ENCODE results near the gene SNN.

Gene SNN

GRCh38 chr16:11637320-11637719, 30.9 kb upstream of the SNN start:
- TF ChIP-seq POLR2AphosphoS5 (IDR thresholded peaks at IDR 0.05; ENCODE audit: low read depth, low read length) (no peak), TAF1 (IDR thresholded peaks at IDR 0.05; ENCODE audit: borderline replicate concordance, low read depth, low read length) (no peak), POLR2A (IDR thresholded peaks at IDR 0.05; ENCODE audit: low read depth, low read length) (no peak)
- DNase-seq (ENCODE audit: insufficient read length) (no peak), FAIRE-seq (no peak)

- FAIRE-seq = no peak
- no peak for DNase-seq (ENCODE audit: insufficient read length)
Observed at GRCh38 chr16:11638140-11638539, 30.1 kb upstream of the SNN start.

GRCh38 chr16:11639008-11639562, 29.2 kb upstream of the SNN start:
- FAIRE-seq (no peak), DNase-seq (ENCODE audit: insufficient read length) (no peak)
- TF ChIP-seq POLR2AphosphoS5 (IDR thresholded peaks at IDR 0.05; ENCODE audit: low read depth, low read length) (no peak), TAF1 (IDR thresholded peaks at IDR 0.05; ENCODE audit: borderline replicate concordance, low read depth, low read length) (no peak), POLR2A (IDR thresholded peaks at IDR 0.05; ENCODE audit: low read depth, low read length) (no peak)

More at GRCh38 chr16:11638140-11638539, 30.1 kb upstream of the SNN start:
- TF ChIP-seq TAF1 (IDR thresholded peaks at IDR 0.05; ENCODE audit: borderline replicate concordance, low read depth, low read length) (no peak), POLR2AphosphoS5 (IDR thresholded peaks at IDR 0.05; ENCODE audit: low read depth, low read length) (no peak), POLR2A (IDR thresholded peaks at IDR 0.05; ENCODE audit: low read depth, low read length) (no peak)

- TF ChIP-seq POLR2A (IDR thresholded peaks at IDR 0.05; ENCODE audit: low read depth, low read length) (no peak), TAF1 (IDR thresholded peaks at IDR 0.05; ENCODE audit: borderline replicate concordance, low read depth, low read length) (no peak)
- DNase-seq (ENCODE audit: insufficient read length) (no peak), FAIRE-seq (no peak)
Observed at GRCh38 chr16:11639925-11640899, 28.0 kb upstream of the SNN start.

GRCh38 chr16:11640987-11641817, 27.1 kb upstream of the SNN start:
- no peak for FAIRE-seq
- no peak for DNase-seq (ENCODE audit: insufficient read length)
- TF ChIP-seq TAF1 (IDR thresholded peaks at IDR 0.05; ENCODE audit: borderline replicate concordance, low read depth, low read length) (no peak), POLR2A (IDR thresholded peaks at IDR 0.05; ENCODE audit: low read depth, low read length) (no peak), POLR2AphosphoS5 (IDR thresholded peaks at IDR 0.05; ENCODE audit: low read depth, low read length) (no peak)

- TF ChIP-seq TAF1 (IDR thresholded peaks at IDR 0.05; ENCODE audit: borderline replicate concordance, low read depth, low read length) (no peak), POLR2A (IDR thresholded peaks at IDR 0.05; ENCODE audit: low read depth, low read length) (no peak), POLR2AphosphoS5 (IDR thresholded peaks at IDR 0.05; ENCODE audit: low read depth, low read length) (no peak)
- FAIRE-seq (no peak), DNase-seq (ENCODE audit: insufficient read length) (no peak)
Observed at GRCh38 chr16:11642765-11643116, 25.5 kb upstream of the SNN start.

GRCh38 chr16:11649276-11649675, 19.0 kb upstream of the SNN start:
- no peak for FAIRE-seq
- no peak for DNase-seq (ENCODE audit: insufficient read length)
- TF ChIP-seq POLR2AphosphoS5 (IDR thresholded peaks at IDR 0.05; ENCODE audit: low read depth, low read length) (no peak), POLR2A (IDR thresholded peaks at IDR 0.05; ENCODE audit: low read depth, low read length) (no peak), TAF1 (IDR thresholded peaks at IDR 0.05; ENCODE audit: borderline replicate concordance, low read depth, low read length) (no peak)

- no peak for FAIRE-seq
- no peak for TF ChIP-seq POLR2A (IDR thresholded peaks at IDR 0.05; ENCODE audit: low read depth, low read length)
- DNase-seq (ENCODE audit: insufficient read length) = no peak
Observed at GRCh38 chr16:11650641-11651591, 17.3 kb upstream of the SNN start.

- FAIRE-seq (no peak), DNase-seq (ENCODE audit: insufficient read length) (no peak)
- TF ChIP-seq TAF1 (IDR thresholded peaks at IDR 0.05; ENCODE audit: borderline replicate concordance, low read depth, low read length) = no peak
- no peak for TF ChIP-seq POLR2AphosphoS5 (IDR thresholded peaks at IDR 0.05; ENCODE audit: low read depth, low read length)
- no peak for TF ChIP-seq POLR2A (IDR thresholded peaks at IDR 0.05; ENCODE audit: low read depth, low read length)
Observed at GRCh38 chr16:11651796-11652195, 16.5 kb upstream of the SNN start.

- TF ChIP-seq TAF1 (IDR thresholded peaks at IDR 0.05; ENCODE audit: borderline replicate concordance, low read depth, low read length) (no peak), POLR2A (IDR thresholded peaks at IDR 0.05; ENCODE audit: low read depth, low read length) (no peak), POLR2AphosphoS5 (IDR thresholded peaks at IDR 0.05; ENCODE audit: low read depth, low read length) (no peak)
- FAIRE-seq (no peak), DNase-seq (ENCODE audit: insufficient read length) (no peak)
Observed at GRCh38 chr16:11655655-11656054, 12.6 kb upstream of the SNN start.

All from GM12892 (cell line).